Neural cell (in vitro differentiated cells): ENCODE results near the gene CHP1. TPM values are rescaled to one million over a fixed set of nuclear protein-coding genes. Genes with fewer than 3 reads are reported as not detected.
"Not testable (repeated sequence)": the region's sequence is repeated elsewhere in the genome, so short reads cannot be mapped to it uniquely, and the experiment has no call there.

ENCODE experiments used
- H2AFZ ChIP-seq: fragments of 200-600, 300-800 bp; sonication (generic), shearing (Covaris generic); 2 replicates; pipeline ENCODE4 v1.6.0; 2014; ENCODE audit warnings: low read depth, mild to moderate bottlenecking, antibody characterized with exemption, low read length, moderate library complexity
- H3F3A ChIP-seq: fragments of 200-600 bp; shearing (Covaris generic); 2 replicates; pipeline ENCODE4 v1.6.1; 2016; ENCODE audit warnings: mild to moderate bottlenecking, moderate library complexity, mixed read lengths, antibody characterized with exemption, low read length; ENCODE audit not compliant: insufficient read depth, poor library complexity, severe bottlenecking
- H3K27ac ChIP-seq: fragments of 200-600, 300-800 bp; sonication (generic), shearing (Covaris generic); 2 replicates; pipeline ENCODE4 v1.5.1; 2014; ENCODE audit warnings: mild to moderate bottlenecking, low read length, moderate library complexity
- H3K27me3 ChIP-seq: fragments of 300-800, 200-600 bp; sonication (generic), shearing (Covaris generic); 2 replicates; pipeline ENCODE4 v1.6.0; 2014; ENCODE audit warnings: mild to moderate bottlenecking, low read depth, low read length, moderate library complexity; ENCODE audit not compliant: insufficient read depth
- H3K36me3 ChIP-seq: fragments of 300-800, 200-600 bp; sonication (generic), shearing (Covaris generic); 2 replicates; pipeline ENCODE4 v1.5.1; 2014; ENCODE audit warnings: mild to moderate bottlenecking, antibody characterized with exemption, low read length, moderate library complexity; ENCODE audit not compliant: insufficient read depth
- H3K4me2 ChIP-seq: fragments of 300-800, 200-600 bp; sonication (generic), shearing (Covaris generic); 2 replicates; pipeline ENCODE4 v1.6.0; 2014; ENCODE audit warnings: mild to moderate bottlenecking, low read length
- H3K4me3 ChIP-seq: fragments of 300-800, 200-600 bp; sonication (generic), shearing (Covaris generic); 2 replicates; pipeline ENCODE4 v1.5.1; 2014; ENCODE audit warnings: mild to moderate bottlenecking, low read length, moderate library complexity
- H3K79me2 ChIP-seq: fragments of 200-600 bp; shearing (Covaris generic); replicated peaks from 2 replicates; pipeline ENCODE4 v1.6.0; 2014; ENCODE audit warnings: mild to moderate bottlenecking, low read length, moderate library complexity; ENCODE audit not compliant: insufficient read depth
- H3K9ac ChIP-seq: fragments of 300-800, 200-600 bp; sonication (generic), shearing (Covaris generic); 2 replicates; pipeline ENCODE4 v1.6.1; 2016; ENCODE audit warnings: mild to moderate bottlenecking, low read length, mixed read lengths
- H3K9me2 ChIP-seq: fragments of 200-600 bp; shearing (Covaris generic); 2 replicates; pipeline ENCODE4 v1.6.1; 2016; ENCODE audit warnings: mild to moderate bottlenecking, low read length, mixed read lengths; ENCODE audit not compliant: insufficient read depth
- H3K9me3 ChIP-seq: fragments of 200-600, 300-800 bp; sonication (generic), shearing (Covaris generic); 2 replicates; pipeline ENCODE4 v1.6.1; 2016; ENCODE audit warnings: mild to moderate bottlenecking, mixed run types, low read length, moderate library complexity, mixed read lengths
- H4K20me1 ChIP-seq: fragments of 200-600 bp; shearing (Covaris generic); 2 replicates; pipeline ENCODE4 v1.6.1; 2016; ENCODE audit warnings: mild to moderate bottlenecking, mixed run types; ENCODE audit not compliant: insufficient read depth
- CTCF ChIP-seq: fragments of 450-650 bp; IDR thresholded peaks from 2 replicates; pipeline ENCODE4 v1.5.1; 2014; ENCODE audit warnings: antibody characterized with exemption, mild to moderate bottlenecking, moderate library complexity; ENCODE audit not compliant: poor library complexity, severe bottlenecking
- EP300 ChIP-seq: fragments of 450-650 bp; conservative IDR thresholded peaks from 2 replicates; pipeline ENCODE4 v1.6.1; 2014; ENCODE audit warnings: antibody characterized with exemption, mild to moderate bottlenecking, moderate library complexity; ENCODE audit not compliant: poor library complexity, severe bottlenecking
- EZH2 ChIP-seq: fragments of 200-600, 300-800 bp; shearing (Covaris generic), sonication (generic); IDR thresholded peaks from 2 replicates; pipeline ENCODE4 v1.6.1; 2014; ENCODE audit warnings: antibody characterized with exemption, low read length, borderline replicate concordance, mild to moderate bottlenecking; ENCODE audit not compliant: insufficient read depth, poor library complexity, severe bottlenecking
- MXI1 ChIP-seq: fragments of 450-650 bp; conservative IDR thresholded peaks from 2 replicates; pipeline ENCODE4 v1.6.1; 2014; ENCODE audit warnings: antibody characterized with exemption, mild to moderate bottlenecking; ENCODE audit not compliant: poor library complexity, severe bottlenecking
- POLR2AphosphoS5 ChIP-seq: IDR thresholded peaks from 2 replicates; pipeline ENCODE4 v1.6.1; 2012
- RAD21 ChIP-seq: fragments of 450-650 bp; conservative IDR thresholded peaks from 2 replicates; pipeline ENCODE4 v1.6.1; 2014; ENCODE audit warnings: antibody characterized with exemption, mild to moderate bottlenecking, moderate library complexity
- REST ChIP-seq: IDR thresholded peaks from 2 replicates; pipeline ENCODE4 v1.6.1; 2012; ENCODE audit warnings: borderline replicate concordance
- SMC3 ChIP-seq: fragments of 450-650 bp; conservative IDR thresholded peaks from 2 replicates; pipeline ENCODE4 v1.6.1; 2014; ENCODE audit warnings: antibody characterized with exemption, mild to moderate bottlenecking, moderate library complexity; ENCODE audit not compliant: poor library complexity
- TAF1 ChIP-seq: IDR thresholded peaks from 2 replicates; pipeline ENCODE4 v1.6.1; 2012; ENCODE audit warnings: low read depth
- polyA plus RNA-seq: library from polyadenylated mRNA; depleted of rRNA; stranded (reverse); fragments of >200 nt; gene quantifications from 2 replicates; pipeline ENCODE4 v1.2.3, GENCODE V29; 2014

Gene CHP1
- polyA plus RNA-seq, 1 donor from 2014 or later = 24.0 TPM

- Histone ChIP-seq H3K36me3 (peaks cover 4% of the 10 kb centered on the region), H3K27ac (no peak overlapping the region), H4K20me1 (no peaks in the 10 kb centered on the region), H3K9me2 (no peaks in the 10 kb centered on the region), H3K79me2 (no peaks in the 10 kb centered on the region), H2AFZ (no peak overlapping the region), H3K27me3 (no peaks in the 10 kb centered on the region), H3K9me3 (no peaks in the 10 kb centered on the region), H3K4me3 (no peak overlapping the region), H3K4me2 (no peak overlapping the region), H3F3A (no peaks in the 10 kb centered on the region), H3K9ac (no peak overlapping the region)
- TF ChIP-seq EZH2 (no peak), SMC3 (no peak), CTCF (no peak), EP300 (no peak), MXI1 (no peak), REST (no peak), POLR2AphosphoS5 (no peak), RAD21 (no peak), TAF1 (no peak)
These were observed 28.6 kb downstream of the CHP1 start for GRCh38 chr15:41259546-41260189.

DNA sequence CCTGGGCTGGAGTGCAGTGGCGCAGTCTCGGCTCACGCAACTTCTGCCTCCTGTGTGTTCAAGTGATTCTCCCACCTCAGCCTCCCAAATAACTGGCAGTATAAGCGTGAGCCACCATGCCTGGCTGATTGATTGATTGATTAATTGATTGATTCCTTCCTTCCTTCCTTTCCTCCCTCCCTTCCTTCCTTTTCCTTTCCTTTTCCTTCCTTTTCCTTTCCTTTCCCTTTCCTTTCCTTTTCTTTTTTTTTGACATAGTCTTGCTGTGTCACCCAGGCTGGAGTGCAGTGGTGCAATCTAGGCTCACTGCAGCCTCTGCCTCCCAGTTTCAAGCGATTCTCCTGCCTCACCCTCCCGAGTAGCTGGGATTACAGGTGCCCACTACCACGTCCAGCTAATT lies 29.9 kb downstream of the CHP1 start:
- not testable (repeated sequence) for H3K9me2 ChIP-seq

DNA sequence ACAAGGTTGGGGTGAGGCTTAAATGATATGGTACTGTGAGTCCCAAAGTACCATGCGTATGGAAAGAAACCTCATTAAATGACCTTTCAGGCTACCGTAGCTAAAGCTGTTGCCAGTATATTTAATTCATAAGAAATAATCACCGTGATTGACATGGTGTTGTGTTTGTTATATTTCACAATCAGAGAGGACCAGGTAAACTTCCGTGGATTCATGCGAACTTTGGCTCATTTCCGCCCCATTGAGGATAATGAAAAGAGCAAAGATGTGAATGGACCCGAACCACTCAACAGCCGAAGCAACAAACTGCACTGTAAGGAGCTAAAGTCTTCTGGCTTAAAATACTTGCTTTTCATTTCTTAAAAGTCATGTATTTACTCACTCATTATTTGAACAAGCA lies 31.5 kb downstream of the CHP1 start:
- Histone ChIP-seq H3K27me3 (no peaks in the 10 kb centered on the region), H3K4me2 (no peak overlapping the region), H2AFZ (no peak overlapping the region), H3K4me3 (no peak overlapping the region), H3K27ac (no peak overlapping the region), H4K20me1 (no peaks in the 10 kb centered on the region), H3K9ac (no peak overlapping the region), H3K9me2 (no peaks in the 10 kb centered on the region), H3F3A (no peaks in the 10 kb centered on the region), H3K79me2 (no peaks in the 10 kb centered on the region), H3K36me3 (peaks cover 4% of the 10 kb centered on the region), H3K9me3 (no peaks in the 10 kb centered on the region)
- TF ChIP-seq POLR2AphosphoS5 (no peak), EP300 (no peak), REST (no peak), RAD21 (no peak), TAF1 (no peak), SMC3 (no peak), MXI1 (no peak), CTCF (no peak), EZH2 (no peak)

More for the DNA sequence above, 29.9 kb downstream of the CHP1 start:
- H3F3A ChIP-seq, H3K9ac ChIP-seq, H3K27me3 ChIP-seq, H2AFZ ChIP-seq, H3K79me2 ChIP-seq, H3K4me2 ChIP-seq, H3K4me3 ChIP-seq, H3K27ac ChIP-seq, H3K9me3 ChIP-seq, H4K20me1 ChIP-seq, H3K36me3 ChIP-seq: not testable (repeated sequence)
